Activated CD4-positive, alpha-beta T cell treated with anti-CD3 and anti-CD28 coated beads, Interleukin-2, amount 10 ng/mL, durations not matched to agents 7 days and 5 days (primary cell): ENCODE results near the gene ZSCAN21. TPM values are rescaled to one million over a fixed set of nuclear protein-coding genes. Genes with fewer than 3 reads are reported as not detected.
A peak's percentile ranks its signal among the peaks of the same experiment; 100 is the strongest.

ENCODE experiments used
- CTCF ChIA-PET: fragments of 350-600 bp; sonication (Branson Sonifier 250); formaldehyde crosslinking; loops from one replicate; lab custom pipeline; 2021; ENCODE audit warnings: antibody characterized with exemption; lab: Charles Lee
- POLR2A ChIA-PET: fragments of 350-600 bp; sonication (Branson Sonifier 250); formaldehyde crosslinking; loops from one replicate; lab custom pipeline; 2021; ENCODE audit warnings: antibody characterized with exemption; lab: Charles Lee
- DNase-seq: peaks from one replicate; pipeline ENCODE4 v3.0.0-alpha.2; 2020
- H3K27ac Mint-ChIP-seq: one replicate; pipeline ENCODE4 v1.8.0; 2021; ENCODE audit warnings: mild to moderate bottlenecking, moderate library complexity, mixed read lengths
- H3K27me3 Mint-ChIP-seq: one replicate; pipeline ENCODE4 v1.8.0; 2021; ENCODE audit warnings: mixed read lengths
- H3K36me3 Mint-ChIP-seq: one replicate; pipeline ENCODE4 v1.8.0; 2021; ENCODE audit warnings: low read depth, mixed read lengths
- H3K4me1 Mint-ChIP-seq: one replicate; pipeline ENCODE4 v1.8.0; 2021; ENCODE audit warnings: mixed read lengths
- H3K4me3 Mint-ChIP-seq: one replicate; pipeline ENCODE4 v1.8.0; 2021; ENCODE audit warnings: mild to moderate bottlenecking, moderate library complexity, mixed read lengths
- H3K9me3 Mint-ChIP-seq: one replicate; pipeline ENCODE4 v1.8.0; 2021; ENCODE audit warnings: mixed read lengths
- microRNA-seq: library from miRNA; unstranded; fragments of <30 nt; microRNA quantifications from one replicate; pipeline ENCODE4 v1.2.0, GENCODE V29; 2021; ENCODE audit warnings: borderline microRNAs expressed, borderline replicate concordance
- total RNA-seq, 2 experiments: library from RNA; stranded (reverse); gene quantifications; one replicate each; pipeline ENCODE4 v1.2.3, GENCODE V29; 2021

The ZSCAN21 gene
- total RNA-seq, 2 experiments from 2014 or later, result 6.6 to 9.1 TPM

DNA sequence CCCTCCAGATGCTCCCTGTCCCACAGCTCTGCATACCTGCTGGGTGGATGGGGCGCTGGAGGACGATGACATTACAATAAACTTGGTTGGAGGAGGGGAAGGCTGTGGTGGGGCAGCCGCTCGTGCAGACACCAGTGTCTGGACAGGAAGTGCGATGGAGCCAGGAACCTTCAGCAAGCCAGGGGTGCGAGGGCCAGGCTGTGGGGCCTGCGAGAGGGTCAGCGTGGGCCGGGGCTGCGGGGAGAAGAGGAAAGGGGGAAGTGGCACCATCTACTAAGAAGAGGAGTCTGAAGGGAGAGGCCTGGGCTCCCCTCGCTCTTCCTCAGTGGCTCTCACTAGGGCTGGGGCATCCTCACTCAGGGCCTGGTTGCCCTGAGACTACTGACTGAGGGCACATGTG, 58.3 kb downstream of the ZSCAN21 start:
- DNase-seq, result no peak
- peaks cover 6% of the 10 kb centered on the region for H3K4me1 Mint-ChIP-seq
- H3K27ac Mint-ChIP-seq, result no peak overlapping the region
- no peaks in the 10 kb centered on the region for H3K27me3 Mint-ChIP-seq
- H3K4me3 Mint-ChIP-seq, result no peak overlapping the region
- POLR2A ChIA-PET, result no interaction called here
- CTCF ChIA-PET, result interaction anchor here (1.1 kb wide), 1 partner anchor 346 kb away, joined by 4 read pairs; no protein-coding TSS in a partner anchor
- peaks cover 42% of the 10 kb centered on the region for H3K36me3 Mint-ChIP-seq
- no peaks in the 10 kb centered on the region for H3K9me3 Mint-ChIP-seq

DNA sequence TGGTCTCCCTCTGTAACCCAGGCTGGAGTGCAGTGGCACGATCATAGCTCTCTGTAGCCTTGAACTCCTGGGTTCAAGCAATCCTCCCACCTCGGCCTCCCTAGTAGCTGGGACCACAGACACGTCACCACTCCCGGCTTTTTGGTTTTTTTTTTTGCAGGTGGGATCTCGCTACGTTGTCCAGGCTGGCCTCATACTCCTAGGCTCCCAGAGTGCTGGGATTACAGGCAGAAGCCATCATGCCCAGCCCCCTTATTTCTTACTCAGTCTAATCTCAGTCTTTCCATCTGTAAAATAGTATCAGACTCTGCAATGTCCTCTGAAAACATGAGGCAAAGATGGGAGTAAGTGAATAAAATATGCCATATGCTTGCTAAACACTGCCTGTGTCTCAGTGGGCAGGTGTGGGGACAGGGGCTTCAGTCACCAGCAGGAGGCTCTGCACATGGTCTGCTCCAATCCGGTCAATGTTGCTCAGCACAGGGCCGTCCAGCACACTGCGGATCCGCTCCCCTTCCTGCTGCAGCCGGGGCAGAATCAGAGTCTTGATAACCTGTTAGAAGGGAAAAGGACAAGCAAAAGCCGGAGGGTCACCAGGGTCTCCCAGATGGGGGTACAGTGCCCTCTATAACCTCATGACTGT, 60.1 kb downstream of the ZSCAN21 start:
- Mint-ChIP-seq H3K27me3 (no peaks in the 10 kb centered on the region), H3K4me3 (no peak overlapping the region), H3K27ac (no peak overlapping the region), H3K36me3 (peaks cover 41% of the 10 kb centered on the region), H3K9me3 (no peaks in the 10 kb centered on the region), H3K4me1 (no peaks in the 10 kb centered on the region)
- CTCF ChIA-PET, result interaction anchor here (0.6 kb wide), 1 partner anchor 163 kb away, joined by 3 read pairs; no protein-coding TSS in a partner anchor
- POLR2A ChIA-PET, result no interaction called here
- DNase-seq, result no peak

DNA sequence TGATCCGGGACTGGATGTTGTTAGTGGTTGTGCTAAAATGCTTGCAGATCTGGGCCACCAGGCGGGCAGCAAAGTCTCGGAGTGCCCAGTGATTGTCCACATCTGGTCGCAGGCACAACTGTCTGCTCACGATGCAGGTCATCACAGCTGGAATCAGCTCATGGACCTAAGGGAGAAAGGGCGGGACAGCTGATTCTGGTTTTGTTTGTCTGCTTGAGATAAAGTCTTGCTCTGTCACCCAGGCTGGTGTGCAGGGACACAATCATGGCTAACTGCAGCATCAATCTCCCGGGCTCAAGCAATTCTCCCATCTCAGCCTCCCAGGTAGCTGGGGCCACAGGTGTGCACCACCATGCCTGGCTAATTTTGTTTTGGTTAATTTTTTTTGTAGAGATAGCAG, 61.6 kb downstream of the ZSCAN21 start:
- Mint-ChIP-seq H3K27ac (no peak overlapping the region), H3K4me3 (no peak overlapping the region), H3K9me3 (no peaks in the 10 kb centered on the region), H3K27me3 (no peaks in the 10 kb centered on the region), H3K4me1 (no peaks in the 10 kb centered on the region), H3K36me3 (peaks cover 41% of the 10 kb centered on the region)
- ChIA-PET CTCF (interaction anchor here (5.9 kb wide), 1 partner anchor 10 kb away, joined by 26 read pairs; the partner anchor contains the start of genes AP4M1 and MCM7), POLR2A (interaction anchor here (0.6 kb wide), 1 partner anchor 54 kb away, joined by 3 read pairs; no protein-coding TSS in a partner anchor)
- no peak for DNase-seq

GRCh38 chr7:100111914-100112313, 62.3 kb downstream of the ZSCAN21 start:
- CTCF ChIA-PET, result interaction anchor here (0.7 to 5.9 kb wide), 2 partner anchors 10 to 123 kb away, joined by 3 to 26 read pairs; partner anchors contain the start of genes AP4M1 and MCM7
- Mint-ChIP-seq H3K36me3 (peaks cover 41% of the 10 kb centered on the region), H3K4me3 (no peak overlapping the region), H3K9me3 (no peaks in the 10 kb centered on the region), H3K27me3 (no peaks in the 10 kb centered on the region), H3K4me1 (peaks cover 1% of the 10 kb centered on the region), H3K27ac (no peak overlapping the region)
- POLR2A ChIA-PET, result no interaction called here
- DNase-seq, result no peak

Small RNA genes within 50 kb of the gene (microRNA-seq; reads per million reads assigned to microRNA genes)
- gene MIR106B (7,763 reads per million, percentile 96 among the genes with 10 or more reads in this experiment), gene MIR25 (940 reads per million, percentile 85 among the genes with 10 or more reads in this experiment), gene MIR93 (6,587 reads per million, percentile 95 among the genes with 10 or more reads in this experiment)

Other genes with a start within 250 kb of the ZSCAN21 start
- gene CYP3A43, start 221.8 kb upstream of the ZSCAN21 start, total RNA-seq, result not detected
- under 1 TPM in 1 of 2 experiments, not detected in 1; 0.25 TPM for gene OR2AE1, start 172.7 kb upstream of the ZSCAN21 start, total RNA-seq
- gene TRIM4, start 130.2 kb upstream of the ZSCAN21 start, total RNA-seq, result 10 to 100 TPM; 33.3 to 33.5 TPM
- under 1 TPM in 1 of 2 experiments, not detected in 1; 0.48 TPM for gene GJC3, start 120.2 kb upstream of the ZSCAN21 start, total RNA-seq
- not detected for gene AZGP1, start 73.7 kb upstream of the ZSCAN21 start, total RNA-seq
- 10 to 100 TPM; 63.2 to 66.0 TPM for gene ZKSCAN1, start 34.2 kb upstream of the ZSCAN21 start, total RNA-seq
- 10 to 100 TPM; 24.5 to 28.3 TPM for gene ZNF3, start 31.9 kb downstream of the ZSCAN21 start, total RNA-seq
- gene COPS6, start 39.2 kb downstream of the ZSCAN21 start, total RNA-seq, result 10 to 100 TPM; 80.6 to 97.1 TPM
- gene MCM7, start 51.6 kb downstream of the ZSCAN21 start, total RNA-seq, result 100 to 1,000 TPM; 292 to 321 TPM
- gene AP4M1, start 51.9 kb downstream of the ZSCAN21 start, total RNA-seq, result 10 to 100 TPM; 13.1 to 14.1 TPM
- gene TAF6, start 69.6 kb downstream of the ZSCAN21 start, total RNA-seq, result 10 to 100 TPM; 60.1 to 65.5 TPM
- 10 to 100 TPM; 40.5 to 40.7 TPM for gene CNPY4, start 69.9 kb downstream of the ZSCAN21 start, total RNA-seq
- 1 to 10 TPM; 2.3 to 3.6 TPM for gene MBLAC1, start 77.2 kb downstream of the ZSCAN21 start, total RNA-seq
- gene LAMTOR4, start 99.1 kb downstream of the ZSCAN21 start, total RNA-seq, result 100 to 1,000 TPM; 124 to 172 TPM
- 10 to 100 TPM; 54.0 to 54.6 TPM for gene TRAPPC14, start 108.9 kb downstream of the ZSCAN21 start, total RNA-seq
- gene GAL3ST4, start 118.8 kb downstream of the ZSCAN21 start, total RNA-seq, result 10 to 100 TPM; 14.2 to 15.6 TPM
- 10 to 100 TPM; 13.9 to 20.9 TPM for gene GPC2, start 127.6 kb downstream of the ZSCAN21 start, total RNA-seq
- 10 to 100 TPM; 24.2 to 24.7 TPM for gene STAG3, start 128.1 kb downstream of the ZSCAN21 start, total RNA-seq
- 10 to 100 TPM; 61.2 to 66.6 TPM for gene PVRIG, start 170.2 kb downstream of the ZSCAN21 start, total RNA-seq